ENCODE measurements around the gene SIGLEC10. TPM values are rescaled to one million over a fixed set of nuclear protein-coding genes. Genes with fewer than 3 reads are reported as not detected.

SIGLEC10 gene
- total and polyA plus RNA-seq, 2 donors from 2014 or later, result 0.34 to 33.8 TPM

GRCh38 chr19:51415187-51415586, 2.3 kb downstream of the SIGLEC10 start:
- no peak for FAIRE-seq

GRCh38 chr19:51410950-51411748, 6.3 kb downstream of the SIGLEC10 start:
- Histone ChIP-seq H3K4me1 (ENCODE audit: control insufficient read depth in 2 of 3, insufficient read depth in 2 of 3, low read depth in 1 of 3, low read length in 3 of 3) (no peaks in the 10 kb centered on the region), H3K27ac (ENCODE audit: low read depth in 2 of 2, low read length in 2 of 2) (no peak overlapping the region), H3K36me3 (ENCODE audit: control insufficient read depth in 2 of 3, insufficient read depth in 3 of 3, low read length in 3 of 3) (no peaks in the 10 kb centered on the region), H3K9me3 (ENCODE audit: control insufficient read depth in 2 of 3, insufficient read depth in 1 of 3, low read length in 3 of 3) (no peaks in the 10 kb centered on the region), H3K27me3 (ENCODE audit: control insufficient read depth, insufficient read depth, low read length) (no peaks in the 10 kb centered on the region), H3K9ac (ENCODE audit: low read length in 3 of 3) (no peak overlapping the region), H3K4me3 (ENCODE audit: low read length in 3 of 3) (no peak overlapping the region)
- intact Hi-C loops (cut with DNase I), result no loop called here
- FAIRE-seq, result no peak
- TF ChIP-seq CTCF (IDR thresholded peaks at IDR 0.05; ENCODE audit: borderline replicate concordance, extremely low read depth, insufficient read depth), result no peak
- DNase-seq, result no peak

More at GRCh38 chr19:51415187-51415586, 2.3 kb downstream of the SIGLEC10 start:
- H3K4me1 ChIP-seq (ENCODE audit: control insufficient read depth in 2 of 3, insufficient read depth in 2 of 3, low read depth in 1 of 3, low read length in 3 of 3), result no peaks in the 10 kb centered on the region
- H3K27me3 ChIP-seq (ENCODE audit: control insufficient read depth, insufficient read depth, low read length), result no peaks in the 10 kb centered on the region
- H3K4me3 ChIP-seq (ENCODE audit: low read length in 3 of 3), result no peak overlapping the region
- intact Hi-C loops (cut with DNase I), result no loop called here
- H3K36me3 ChIP-seq (ENCODE audit: control insufficient read depth in 2 of 3, insufficient read depth in 3 of 3, low read length in 3 of 3), result no peaks in the 10 kb centered on the region
- H3K27ac ChIP-seq (ENCODE audit: low read depth in 2 of 2, low read length in 2 of 2), result no peak overlapping the region
- no peak for TF ChIP-seq CTCF (IDR thresholded peaks at IDR 0.05; ENCODE audit: borderline replicate concordance, extremely low read depth, insufficient read depth)
- no peak overlapping the region for H3K9ac ChIP-seq (ENCODE audit: low read length in 3 of 3)
- no peaks in the 10 kb centered on the region for H3K9me3 ChIP-seq (ENCODE audit: control insufficient read depth in 2 of 3, insufficient read depth in 1 of 3, low read length in 3 of 3)
- DNase-seq, result peak in 1 of 5 donors; percentile 51

- Histone ChIP-seq H3K9ac (ENCODE audit: low read length in 3 of 3) (no peak overlapping the region), H3K4me3 (ENCODE audit: low read length in 3 of 3) (no peak overlapping the region), H3K9me3 (ENCODE audit: control insufficient read depth in 2 of 3, insufficient read depth in 1 of 3, low read length in 3 of 3) (no peaks in the 10 kb centered on the region), H3K36me3 (ENCODE audit: control insufficient read depth in 2 of 3, insufficient read depth in 3 of 3, low read length in 3 of 3) (no peaks in the 10 kb centered on the region), H3K27me3 (ENCODE audit: control insufficient read depth, insufficient read depth, low read length) (no peaks in the 10 kb centered on the region), H3K4me1 (ENCODE audit: control insufficient read depth in 2 of 3, insufficient read depth in 2 of 3, low read depth in 1 of 3, low read length in 3 of 3) (no peaks in the 10 kb centered on the region), H3K27ac (ENCODE audit: low read depth in 2 of 2, low read length in 2 of 2) (no peak overlapping the region)
- intact Hi-C loops (cut with DNase I), result no loop called here
- FAIRE-seq (no peak), DNase-seq (peak in 3 of 5 donors; percentile 3 to 31 (median 25))
- peak; percentile 26 for TF ChIP-seq CTCF (IDR thresholded peaks at IDR 0.05; ENCODE audit: borderline replicate concordance, extremely low read depth, insufficient read depth)
Observed at GRCh38 chr19:51407511-51408131, 9.8 kb downstream of the SIGLEC10 start.
